ENCODE measurements around the gene ATF7IP. TPM values are rescaled to one million over a fixed set of nuclear protein-coding genes. Genes with fewer than 3 reads are reported as not detected.
A peak's percentile ranks its signal among the peaks of the same experiment; 100 is the strongest.

The ATF7IP gene
- total RNA-seq, 6 donors from 2014 or later, result 20.5 to 65.5 (median 55.9) TPM

GRCh38 chr12:14366209-14367039, 942 bp downstream of the ATF7IP start:
- WGBS, 2 donors, result 1 to 4% methylated on average over 5 of the region's 5 CpGs
- peak in 1 of 2 donors; percentile 42 for ATAC-seq (ENCODE audit: low FRiP score in 2 of 2)
- Histone ChIP-seq H3K4me3 (peak overlapping the region; percentile 38 to 86 (median 59)), H3K36me3 (no peaks in the 10 kb centered on the region), H3K4me1 (peaks cover 5 to 15% (median 11%) of the 10 kb centered on the region in 4 donors), H3K9me3 (no peaks in the 10 kb centered on the region), H3K27ac (peak overlapping the region; percentile 96 to 99 (median 97)), H3K27me3 (no peaks in the 10 kb centered on the region)
- DNase-seq, result no peak
- TF ChIP-seq CTCF (IDR thresholded peaks at IDR 0.05) (peak in 5 of 6 experiments; percentile 14 to 48 (median 27)), EP300 (IDR thresholded peaks at IDR 0.05) (no peak)

GRCh38 chr12:14367040-14367661, 1.7 kb downstream of the ATF7IP start:
- Histone ChIP-seq H3K27ac (peak overlapping the region; percentile 96 to 99 (median 97)), H3K36me3 (no peaks in the 10 kb centered on the region), H3K4me1 (peaks cover 5 to 21% (median 13%) of the 10 kb centered on the region in 4 donors), H3K9me3 (no peaks in the 10 kb centered on the region), H3K4me3 (peak overlapping the region in 3 of 4 donors; percentile 56 to 86 (median 62)), H3K27me3 (no peaks in the 10 kb centered on the region)
- 7 to 8% methylated on average over 7 of the region's 7 CpGs for WGBS, 2 donors
- TF ChIP-seq POLR2AphosphoS5 (IDR thresholded peaks at IDR 0.05) (no peak), POLR2A (IDR thresholded peaks at IDR 0.05) (no peak), CTCF (IDR thresholded peaks at IDR 0.05) (no peak), EP300 (IDR thresholded peaks at IDR 0.05) (no peak)
- DNase-seq (no peak), ATAC-seq (ENCODE audit: low FRiP score in 2 of 2) (no peak)

- no peaks in the 10 kb centered on the region for H3K9me3 ChIP-seq
- 91 to 94% methylated on average over 7 of the region's 7 CpGs for WGBS, 2 donors
- no peak overlapping the region for H3K4me3 ChIP-seq
- peak overlapping the region in 1 of 4 donors; percentile 38 for H3K27ac ChIP-seq
- H3K4me1 ChIP-seq, result peaks cover 12 to 37% (median 15%) of the 10 kb centered on the region in 4 donors
- H3K27me3 ChIP-seq, result no peaks in the 10 kb centered on the region
- H3K36me3 ChIP-seq, result no peaks in the 10 kb centered on the region
- no peak for ATAC-seq (ENCODE audit: low FRiP score in 2 of 2)
- DNase-seq, result no peak
- TF ChIP-seq EP300 (IDR thresholded peaks at IDR 0.05), result no peak
- no peak for TF ChIP-seq CTCF (IDR thresholded peaks at IDR 0.05)
- no peak for TF ChIP-seq POLR2AphosphoS5 (IDR thresholded peaks at IDR 0.05)
- TF ChIP-seq POLR2A (IDR thresholded peaks at IDR 0.05), result no peak
These were observed 3.8 kb downstream of the ATF7IP start for GRCh38 chr12:14369311-14369710.

GRCh38 chr12:14373217-14373616, 7.7 kb downstream of the ATF7IP start:
- no peaks in the 10 kb centered on the region for H3K36me3 ChIP-seq
- ATAC-seq (ENCODE audit: low FRiP score in 2 of 2) (no peak), DNase-seq (no peak)
- peak overlapping the region in 1 of 4 donors; percentile 26 for H3K27ac ChIP-seq
- TF ChIP-seq POLR2AphosphoS5 (IDR thresholded peaks at IDR 0.05) (no peak), CTCF (IDR thresholded peaks at IDR 0.05) (no peak), EP300 (IDR thresholded peaks at IDR 0.05) (no peak), POLR2A (IDR thresholded peaks at IDR 0.05) (no peak)
- H3K4me3 ChIP-seq, result no peak overlapping the region
- peaks cover 5 to 30% (median 11%) of the 10 kb centered on the region in 4 donors for H3K4me1 ChIP-seq
- H3K9me3 ChIP-seq, result no peaks in the 10 kb centered on the region
- no peaks in the 10 kb centered on the region for H3K27me3 ChIP-seq

Measured in upper lobe of left lung (tissue), 6 donors.